GM21447 (cell line): ENCODE measurements around the gene NPB.

ENCODE experiments used
- ATAC-seq: cut with Tn5 transposase; IDR thresholded peaks from one replicate; pipeline ENCODE4 v1.9.1; 2021; ENCODE audit not compliant: unreplicated experiment

NPB gene

GRCh38 chr17:81910840-81911276 lies 8.8 kb downstream of the NPB start:
- peak; percentile 29 for ATAC-seq

GRCh38 chr17:81911277-81911961 lies 9.4 kb downstream of the NPB start, which contains the start of gene PCYT2:
Gene PCYT2, minus strand, starts transcription at chr17:81911399. Its CDS starts 44 bp downstream, at chr17:81911355.
- ATAC-seq: peak; percentile 67

- no peak for ATAC-seq
Observed at GRCh38 chr17:81911969-81912368, 9.9 kb downstream of the NPB start.

- ATAC-seq: no peak
Observed at GRCh38 chr17:81912441-81913309, 10.6 kb downstream of the NPB start.

DNA sequence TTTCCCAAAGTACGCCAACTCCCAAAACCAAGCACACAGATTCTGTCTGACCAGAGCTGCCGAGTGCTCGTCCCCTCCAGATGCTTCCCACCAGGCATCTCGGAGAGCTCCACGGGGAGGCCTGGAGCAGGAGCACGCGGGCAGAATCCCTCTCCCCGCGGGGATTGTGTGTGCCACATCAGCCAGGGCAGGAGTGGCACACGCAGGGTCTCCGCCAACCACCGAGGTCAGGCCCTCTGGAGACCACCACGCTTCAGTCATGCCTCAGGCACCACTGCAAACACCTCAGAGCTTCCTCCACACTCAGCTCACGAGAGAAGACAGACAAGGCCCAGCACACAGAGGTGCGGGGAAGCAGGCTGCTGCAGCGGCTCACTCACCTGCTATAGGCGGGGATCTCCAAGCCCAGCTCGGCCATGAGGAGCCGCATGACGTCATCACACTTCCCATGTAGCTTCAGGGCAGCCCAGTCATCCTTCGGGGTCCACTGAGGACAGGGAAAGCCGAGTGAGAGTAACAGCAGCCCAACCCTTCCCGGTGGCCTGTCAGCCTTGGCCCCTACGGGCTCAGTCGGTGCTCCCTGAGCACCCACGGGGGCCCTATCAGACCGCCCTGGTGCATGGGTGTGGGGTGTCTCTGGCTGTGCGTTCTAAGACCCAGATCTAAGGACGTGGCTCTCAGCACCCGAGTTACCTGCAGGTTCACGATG lies 11.5 kb downstream of the NPB start:
- ATAC-seq: no peak

DNA sequence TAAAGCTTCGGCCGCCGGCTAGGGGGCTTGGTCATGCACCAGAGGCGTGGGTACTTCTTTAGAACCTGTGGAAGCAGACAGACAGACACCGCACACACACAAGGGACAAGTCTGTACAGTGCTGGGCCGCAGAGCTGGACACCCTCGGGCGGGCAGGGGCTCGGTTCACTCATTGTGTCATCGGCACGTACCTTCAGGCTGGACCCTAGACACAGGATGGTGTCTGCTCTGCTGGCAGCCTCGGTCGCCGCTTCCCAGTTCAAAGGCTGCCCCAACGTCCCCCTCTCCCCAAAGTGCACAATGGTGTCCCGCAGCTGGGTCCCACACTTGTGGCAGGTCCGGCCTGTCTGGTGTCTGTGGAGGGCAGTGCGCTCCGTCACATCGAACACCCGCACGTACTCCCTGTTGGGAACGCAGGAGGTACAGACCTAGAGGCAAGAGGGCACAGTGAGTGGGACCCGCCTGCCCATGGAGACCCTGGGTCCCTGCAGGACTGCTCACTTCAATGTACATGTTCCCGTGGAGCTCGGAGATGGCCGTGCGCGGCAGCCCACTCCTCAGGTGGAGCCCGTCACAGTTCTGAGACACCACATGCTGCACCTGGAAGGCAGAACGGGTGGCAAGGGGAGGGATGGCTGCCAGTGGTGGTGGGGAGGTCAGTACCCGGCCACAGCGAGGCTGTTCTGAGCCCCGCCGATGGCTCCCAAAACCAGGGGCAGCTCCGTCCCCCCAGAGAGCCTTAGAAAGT lies 12.2 kb downstream of the NPB start:
- ATAC-seq: no peak

DNA sequence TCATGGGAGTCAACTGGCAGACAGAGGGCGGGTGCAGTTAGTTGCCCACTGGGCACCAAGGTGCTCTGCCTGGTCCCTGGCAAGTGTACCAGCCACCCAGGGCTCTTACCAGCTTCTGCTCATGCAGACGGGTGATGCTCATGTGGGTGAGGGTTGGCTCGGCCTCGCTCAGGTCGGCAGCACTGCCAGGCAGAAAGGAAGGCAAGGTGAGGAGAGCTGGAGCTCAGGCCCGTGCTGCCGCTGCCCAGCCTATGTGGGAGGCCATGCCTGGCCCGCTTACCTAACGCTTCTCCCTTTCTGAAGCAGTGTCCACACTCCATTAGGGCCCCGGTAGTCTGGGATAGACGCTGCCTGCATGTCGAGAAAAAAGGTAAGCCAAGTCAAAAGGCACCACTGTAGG lies 13.3 kb downstream of the NPB start:
- no peak for ATAC-seq

GRCh38 chr17:81916234-81917001 lies 14.4 kb downstream of the NPB start:
- no peak for ATAC-seq

GRCh38 chr17:81917565-81918332 lies 15.7 kb downstream of the NPB start, which contains the start of gene SIRT7:
Gene SIRT7, minus strand, starts transcription at chr17:81918176. Its CDS starts 45 bp downstream, at chr17:81918131.
- ATAC-seq: peak; percentile 58

DNA sequence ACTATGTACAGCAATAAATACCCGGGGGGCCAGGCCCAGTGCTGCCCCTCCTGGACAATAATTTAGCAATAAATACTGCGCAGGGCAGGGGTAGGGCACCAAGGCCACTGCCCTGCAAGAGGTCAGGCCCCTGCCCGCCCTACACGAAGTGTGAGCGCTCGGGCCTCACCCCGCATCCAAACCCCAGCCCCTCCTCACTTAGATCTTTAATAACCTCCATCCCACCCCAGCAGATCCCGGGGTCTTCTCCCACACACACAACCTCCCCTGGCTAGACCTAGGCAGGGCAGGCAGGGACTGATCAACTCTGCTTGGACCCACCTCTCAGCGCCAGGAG lies 16.3 kb downstream of the NPB start:
- peak; percentile 15 for ATAC-seq

- no peak for ATAC-seq
Observed at GRCh38 chr17:81918832-81919545, 17.0 kb downstream of the NPB start.

DNA sequence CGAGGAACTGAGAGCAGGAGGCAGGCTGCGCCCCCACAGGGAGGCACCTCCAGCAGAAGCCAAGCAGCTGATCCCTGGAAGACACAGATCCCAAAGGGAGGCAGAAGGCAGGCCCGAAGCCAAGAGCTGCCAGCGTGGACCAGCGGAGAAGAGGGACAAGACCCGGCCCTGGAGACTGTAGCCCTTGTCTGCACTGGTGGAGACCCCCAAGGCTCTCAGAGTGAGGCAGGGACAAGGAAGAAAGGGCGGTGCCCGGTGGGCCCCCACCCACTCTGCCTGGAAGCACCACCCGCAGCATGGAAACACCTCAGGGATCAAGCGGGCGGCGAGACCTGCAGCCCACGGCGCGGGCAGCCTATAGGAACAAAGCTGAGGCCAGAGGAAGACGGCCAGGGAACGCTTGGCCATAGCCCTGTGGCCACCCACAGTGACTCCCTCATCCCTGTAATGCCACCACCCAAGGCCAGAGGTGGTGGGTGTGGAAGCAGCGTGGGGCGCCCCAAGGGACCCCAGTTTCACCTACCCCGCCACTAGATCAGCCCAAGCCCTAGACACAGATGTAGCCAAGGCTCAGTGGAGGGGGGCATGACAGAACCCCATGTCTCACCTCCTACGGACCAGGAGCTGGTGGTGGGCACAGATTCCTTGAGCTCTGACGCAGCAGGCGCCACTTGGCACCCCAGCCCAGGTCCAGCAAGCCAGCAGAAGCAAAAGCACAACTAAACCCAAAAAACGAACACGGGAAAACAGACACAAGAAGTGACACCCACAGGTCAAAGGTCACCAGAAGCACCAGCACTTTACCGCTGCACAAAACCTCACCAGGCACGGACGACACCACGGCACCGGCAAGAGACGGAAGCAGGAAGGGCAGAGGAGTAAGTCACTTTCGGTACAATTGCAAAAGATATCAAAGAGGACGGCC lies 18.8 kb downstream of the NPB start:
- ATAC-seq: no peak

GRCh38 chr17:81921537-81921862 lies 19.5 kb downstream of the NPB start:
- ATAC-seq: no peak

DNA sequence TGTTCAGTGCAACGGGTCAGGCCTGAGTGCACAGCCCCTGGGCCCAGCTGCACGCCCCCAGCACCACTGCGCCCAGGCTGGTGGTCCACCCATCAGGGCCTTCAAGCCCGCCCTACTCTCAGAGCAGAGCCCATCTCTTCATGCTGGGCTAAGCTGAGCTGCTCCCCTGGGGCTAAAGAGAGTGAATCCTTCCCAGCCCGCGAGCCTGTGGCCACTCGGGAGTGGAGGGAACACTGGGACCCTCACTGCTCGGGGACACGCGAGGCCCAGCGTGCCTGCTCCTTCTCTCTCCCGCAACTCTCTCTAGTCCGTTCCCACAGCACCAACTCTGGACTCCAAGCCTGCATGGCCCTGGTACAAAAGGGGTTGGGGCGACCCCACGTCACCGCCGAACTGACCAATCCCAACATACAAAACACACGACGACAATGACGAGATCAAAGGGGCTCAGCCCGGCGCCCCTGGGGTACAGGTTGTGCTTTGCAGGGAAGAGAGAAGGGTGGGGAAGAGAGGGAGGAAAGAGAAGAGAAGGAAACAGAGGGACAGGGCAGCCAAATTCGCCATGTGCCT lies 20.0 kb downstream of the NPB start:
- ATAC-seq: no peak

DNA sequence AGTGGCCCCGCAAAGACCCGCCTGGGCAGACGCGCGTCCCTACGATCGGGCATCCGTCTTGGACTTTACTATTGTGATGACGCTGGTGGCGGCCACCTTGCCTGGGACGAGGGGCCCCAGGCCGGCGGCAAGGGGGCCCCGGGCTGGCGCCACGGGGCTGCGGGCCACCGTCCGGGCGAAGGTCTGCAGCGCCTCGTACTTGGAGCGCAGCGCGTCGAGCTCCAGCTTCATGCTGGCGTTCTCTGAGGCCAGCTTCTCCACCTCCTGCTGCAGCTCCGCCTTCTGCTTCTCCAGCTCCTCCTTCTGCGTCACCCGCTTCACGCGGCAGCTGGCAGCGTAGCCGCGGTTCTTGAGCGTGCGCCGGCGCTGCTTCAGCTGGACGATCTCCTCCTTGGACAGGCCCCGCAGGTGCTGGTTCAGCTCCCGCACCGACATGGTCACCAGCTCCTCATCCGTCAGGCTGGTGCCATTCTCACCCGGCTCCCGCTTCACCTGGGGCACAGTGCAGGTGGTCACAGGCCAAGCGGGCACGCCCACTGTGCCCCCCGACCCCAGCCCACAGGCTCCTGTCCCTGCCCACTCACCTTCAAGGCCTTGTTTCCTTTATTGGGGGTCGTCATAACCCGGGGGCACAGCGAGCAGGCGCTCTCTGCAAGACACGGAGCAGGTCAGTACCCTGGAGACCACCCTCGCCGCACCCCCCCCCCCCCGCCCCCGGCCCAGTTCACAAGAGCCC lies 20.7 kb downstream of the NPB start:
- ATAC-seq: no peak

DNA sequence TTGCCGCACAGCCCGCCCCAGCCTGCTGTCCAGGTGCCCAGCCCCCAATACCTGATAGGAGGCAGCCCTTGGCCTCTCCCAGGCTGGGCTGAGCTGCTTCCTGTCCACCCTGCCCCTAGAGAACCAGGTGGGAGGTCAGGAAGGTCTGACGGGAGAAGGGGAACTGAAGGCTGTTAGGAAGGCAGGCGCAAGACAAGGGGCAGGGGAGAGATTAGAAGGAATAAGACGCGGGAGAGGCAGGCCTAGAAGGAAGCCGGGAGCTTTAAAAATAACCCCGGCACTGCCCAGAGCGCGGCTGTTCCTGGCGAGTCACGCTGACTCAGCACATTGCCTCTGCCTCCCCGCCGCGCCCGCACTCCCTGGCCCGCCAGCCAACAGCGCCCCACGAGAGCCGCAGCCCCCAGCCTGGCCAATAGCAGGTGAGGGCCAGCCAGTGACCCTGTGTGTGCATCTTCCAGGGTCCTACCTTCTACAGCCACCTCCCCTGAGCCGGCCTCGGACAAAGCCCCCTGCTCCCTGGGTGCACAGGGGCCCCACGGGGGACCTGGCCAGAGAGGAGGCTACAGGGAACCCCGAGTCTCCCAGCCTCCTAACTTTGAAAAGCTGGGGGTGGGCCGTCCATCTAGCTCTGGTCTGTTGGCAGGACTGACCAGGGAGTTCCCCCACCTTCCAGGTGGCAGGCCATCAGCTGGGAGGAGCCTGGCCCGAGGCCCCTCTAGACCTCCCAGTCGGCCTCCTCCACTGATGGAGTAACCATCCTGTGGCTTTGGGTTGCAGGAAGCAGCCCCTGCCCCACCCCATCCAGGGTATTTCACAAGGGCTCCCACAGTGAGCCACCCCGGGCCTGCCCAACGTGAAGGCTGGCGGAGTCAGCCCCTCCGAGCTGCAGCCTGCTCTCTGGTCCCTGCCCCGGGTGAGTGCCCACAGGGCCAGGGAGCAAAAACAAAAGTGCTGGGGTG lies 21.5 kb downstream of the NPB start:
- ATAC-seq: no peak
